GM23338 (cell line): ENCODE measurements around the gene CNTNAP2. TPM values are rescaled to one million over a fixed set of nuclear protein-coding genes. Genes with fewer than 3 reads are reported as not detected.

ENCODE experiments used
- ATAC-seq: fragments of 200-7000 bp; cut with Tn5 transposase; 3 replicates; pipeline ENCODE4 v1.9.1; 2020
- DNase-seq: peaks from one replicate; pipeline ENCODE4 v3.0.0-alpha.2; 2015; ENCODE audit warnings: low spot score
- H2AFZ ChIP-seq: fragments of 200-600 bp; sonication (generic); 2 replicates; pipeline ENCODE4 v1.8.0; 2016; ENCODE audit warnings: antibody characterized with exemption, mild to moderate bottlenecking, moderate library complexity
- H3F3A ChIP-seq: fragments of 200-600 bp; sonication (generic); replicated peaks from 2 replicates; pipeline ENCODE4 v1.8.0; 2017; ENCODE audit warnings: antibody characterized with exemption, mixed run types, low read depth
- H3K27ac ChIP-seq: fragments of 200-600 bp; sonication (generic); 2 replicates; pipeline ENCODE4 v1.6.1; 2016; ENCODE audit warnings: low read depth
- H3K27me3 ChIP-seq: fragments of 200-600 bp; sonication (generic); 2 replicates; pipeline ENCODE4 v1.8.0; 2016; ENCODE audit warnings: mild to moderate bottlenecking, mixed run types, moderate library complexity; ENCODE audit not compliant: insufficient read depth
- H3K36me3 ChIP-seq: fragments of 200-600 bp; sonication (generic); 2 replicates; pipeline ENCODE4 v1.8.0; 2016; ENCODE audit warnings: mild to moderate bottlenecking; ENCODE audit not compliant: insufficient read depth
- H3K4me1 ChIP-seq: fragments of 200-600 bp; sonication (generic); 2 replicates; pipeline ENCODE4 v1.8.0; 2016; ENCODE audit warnings: mild to moderate bottlenecking, moderate library complexity; ENCODE audit not compliant: insufficient read depth
- H3K4me2 ChIP-seq: fragments of 200-600 bp; sonication (generic); 2 replicates; pipeline ENCODE4 v1.7.1; 2017; ENCODE audit warnings: mixed run types
- H3K4me3 ChIP-seq: fragments of 200-600 bp; sonication (generic); 2 replicates; pipeline ENCODE4 v1.6.1; 2016; ENCODE audit warnings: mixed run types
- H3K79me2 ChIP-seq: fragments of 200-600 bp; sonication (generic); replicated peaks from 2 replicates; pipeline ENCODE4 v1.8.0; 2017; ENCODE audit warnings: mild to moderate bottlenecking; ENCODE audit not compliant: insufficient read depth
- H3K9me2 ChIP-seq: fragments of 200-600 bp; sonication (generic); 2 replicates; pipeline ENCODE4 v1.8.0; 2017; ENCODE audit not compliant: insufficient read depth
- H4K20me1 ChIP-seq: fragments of 200-600 bp; sonication (generic); replicated peaks from 2 replicates; pipeline ENCODE4 v1.8.0; 2017; ENCODE audit warnings: mild to moderate bottlenecking; ENCODE audit not compliant: insufficient read depth
- H3K27ac Mint-ChIP-seq: 2 replicates; pipeline ENCODE4 v1.8.0; 2020; ENCODE audit warnings: inconsistent platforms, mild to moderate bottlenecking, moderate library complexity, mixed read lengths
- H3K27me3 Mint-ChIP-seq: 3 replicates; pipeline ENCODE4 v1.8.0; 2022; ENCODE audit warnings: low read depth, mild to moderate bottlenecking, moderate library complexity, mixed read lengths, inconsistent platforms; ENCODE audit not compliant: insufficient read depth, poor library complexity
- H3K36me3 Mint-ChIP-seq: 3 replicates; pipeline ENCODE4 v1.8.0; 2021; ENCODE audit warnings: low read depth, mild to moderate bottlenecking, inconsistent platforms, moderate library complexity, mixed read lengths
- H3K4me1 Mint-ChIP-seq: 3 replicates; pipeline ENCODE4 v1.8.0; 2020; ENCODE audit warnings: mild to moderate bottlenecking, inconsistent platforms, mixed read lengths
- H3K4me3 Mint-ChIP-seq: 3 replicates; pipeline ENCODE4 v1.8.0; 2021; ENCODE audit warnings: moderate library complexity, mild to moderate bottlenecking, inconsistent platforms, mixed read lengths
- H3K9me3 Mint-ChIP-seq: 3 replicates; pipeline ENCODE4 v1.8.0; 2020; ENCODE audit warnings: moderate library complexity, mild to moderate bottlenecking, inconsistent platforms, mixed read lengths
- CREB1 ChIP-seq: fragments of 250-450 bp; sonication (Bioruptor Pico); IDR thresholded peaks from 2 replicates; pipeline ENCODE4 v1.5.0; 2020; ENCODE audit warnings: low read depth, mild to moderate bottlenecking, moderate library complexity
- ETS1 ChIP-seq: IDR thresholded peaks from 2 replicates; pipeline ENCODE4 v1.6.1; 2016; ENCODE audit warnings: antibody characterized with exemption
- EZH2 ChIP-seq: fragments of 200-600 bp; sonication (generic); IDR thresholded peaks from one replicate; pipeline ENCODE4 v1.8.0; 2017; ENCODE audit warnings: antibody characterized with exemption, mild to moderate bottlenecking, low read depth; ENCODE audit not compliant: unreplicated experiment
- EZH2phosphoT487 ChIP-seq: fragments of 200-600 bp; sonication (generic); IDR thresholded peaks from one replicate; pipeline ENCODE4 v1.8.1; 2018; ENCODE audit warnings: antibody characterized with exemption; ENCODE audit not compliant: unreplicated experiment
- JUNB ChIP-seq: IDR thresholded peaks from one replicate; pipeline ENCODE4 v1.6.1; 2016; ENCODE audit warnings: antibody characterized with exemption; ENCODE audit not compliant: unreplicated experiment
- NANOG ChIP-seq: IDR thresholded peaks from 2 replicates; pipeline ENCODE4 v1.6.1; 2016; ENCODE audit warnings: antibody characterized with exemption, borderline replicate concordance
- POLR2AphosphoS5 ChIP-seq: IDR thresholded peaks from 2 replicates; pipeline ENCODE4 v1.6.1; 2016; ENCODE audit warnings: antibody characterized with exemption, low read depth
- REST ChIP-seq: IDR thresholded peaks from one replicate; pipeline ENCODE4 v1.6.1; 2018; ENCODE audit warnings: antibody characterized with exemption; ENCODE audit not compliant: unreplicated experiment
- STAT1 ChIP-seq: IDR thresholded peaks from one replicate; pipeline ENCODE4 v1.6.1; 2016; ENCODE audit warnings: antibody characterized with exemption; ENCODE audit not compliant: unreplicated experiment
- ZNF114 ChIP-seq: fragments of 250-450 bp; sonication (Bioruptor Pico); IDR thresholded peaks from 2 replicates; pipeline ENCODE4 v1.5.0; 2020; ENCODE audit warnings: mild to moderate bottlenecking, moderate library complexity
- ZNF331 ChIP-seq: fragments of 250-450 bp; sonication (Bioruptor Pico); IDR thresholded peaks from 2 replicates; pipeline ENCODE4 v1.5.0; 2020; ENCODE audit warnings: low read depth, mild to moderate bottlenecking, moderate library complexity
- polyA plus RNA-seq: library from polyadenylated mRNA; unstranded; fragments of >200 nt; fragmentation: Nextera tagmentation; extraction: Ambion mirVana; gene quantifications from 2 replicates; pipeline ENCODE4 v1.2.1, GENCODE V29; 2016
- total RNA-seq: library from RNA; depleted of rRNA; stranded (reverse); fragments of >200 nt; shearing (Covaris generic); gene quantifications from 2 replicates; pipeline ENCODE4 v1.2.3, GENCODE V29; 2014

CNTNAP2 gene
- total and polyA plus RNA-seq, 2 experiments from 2014 or later, result 38.2 to 61.3 TPM

GRCh38 chr7:146865696-146866095, 749.1 kb downstream of the CNTNAP2 start:
- no peaks in the 10 kb centered on the region for H3K36me3 Mint-ChIP-seq
- Histone ChIP-seq H3K4me1 (0 out of 2 replicates have a peak, but pooled peaks cover 4% of the 10 kb centered on the region), H2AFZ (no peak overlapping the region), H3K9me2 (no peaks in the 10 kb centered on the region), H3K79me2 (no peaks in the 10 kb centered on the region), H3K4me2 (no peak overlapping the region), H3K27ac (no peak overlapping the region), H3K4me3 (no peak overlapping the region), H3F3A (no peaks in the 10 kb centered on the region), H4K20me1 (no peaks in the 10 kb centered on the region), H3K27me3 (no peaks in the 10 kb centered on the region), H3K36me3 (no peaks in the 10 kb centered on the region)
- H3K27me3 Mint-ChIP-seq, result no peaks in the 10 kb centered on the region
- H3K9me3 Mint-ChIP-seq, result peaks cover 11% of the 10 kb centered on the region
- no peak for TF ChIP-seq STAT1
- TF ChIP-seq CREB1 (CRISPR knock-in tag), result no peak
- no peak for TF ChIP-seq ETS1
- TF ChIP-seq ZNF331 (CRISPR knock-in tag), result no peak
- TF ChIP-seq ZNF114 (CRISPR knock-in tag), result no peak
- TF ChIP-seq POLR2AphosphoS5, result no peak
- TF ChIP-seq EZH2phosphoT487, result no peak
- TF ChIP-seq REST, result no peak
- TF ChIP-seq EZH2, result no peak
- no peak for TF ChIP-seq JUNB
- TF ChIP-seq NANOG, result no peak
- ATAC-seq (no peak), DNase-seq (no peak)
- H3K27ac Mint-ChIP-seq, result no peak overlapping the region
- peaks cover 8% of the 10 kb centered on the region; the same call in 1 of the 3 replicates for H3K4me1 Mint-ChIP-seq
- no peak overlapping the region for H3K4me3 Mint-ChIP-seq

GRCh38 chr7:146874722-146875121, 758.1 kb downstream of the CNTNAP2 start:
- Mint-ChIP-seq H3K27me3 (no peaks in the 10 kb centered on the region), H3K27ac (no peak overlapping the region), H3K9me3 (peaks cover 3% of the 10 kb centered on the region; the same call in 1 of the 3 replicates), H3K4me3 (no peak overlapping the region), H3K36me3 (no peaks in the 10 kb centered on the region; the same call in 2 of the 3 replicates), H3K4me1 (peaks cover 19% of the 10 kb centered on the region)
- H3F3A ChIP-seq, result no peaks in the 10 kb centered on the region
- no peak overlapping the region for H3K27ac ChIP-seq
- no peak overlapping the region for H2AFZ ChIP-seq
- no peaks in the 10 kb centered on the region for H3K9me2 ChIP-seq
- no peaks in the 10 kb centered on the region for H3K27me3 ChIP-seq
- no peaks in the 10 kb centered on the region for H3K79me2 ChIP-seq
- no peak overlapping the region for H3K4me3 ChIP-seq
- DNase-seq, result no peak
- TF ChIP-seq STAT1, result no peak
- 0 out of 2 replicates have a peak, but pooled peaks cover 3% of the 10 kb centered on the region for H3K4me1 ChIP-seq
- no peak overlapping the region for H3K4me2 ChIP-seq
- no peak for ATAC-seq
- H4K20me1 ChIP-seq, result no peaks in the 10 kb centered on the region
- H3K36me3 ChIP-seq, result no peaks in the 10 kb centered on the region; the same call in 1 of the 2 replicates
